Stimulated activated CD8-positive, alpha-beta memory T cell treated with anti-CD3 and anti-CD28 coated beads, Interleukin-7, amount 100 ng/mL, for 48 hours (primary cell): Measurements from ENCODE around the gene KCNJ18.
"Not testable (repeated sequence)": the region's sequence is repeated elsewhere in the genome, so short reads cannot be mapped to it uniquely, and the experiment has no call there.

Source experiments
- DNase-seq, 2 donors: peaks; one replicate each; pipeline ENCODE4 v3.0.0-alpha.2; 2020; ENCODE audit warnings: low read depth in 1 of 2; ENCODE audit errors: extremely low read depth in 1 of 2

KCNJ18 gene

DNA sequence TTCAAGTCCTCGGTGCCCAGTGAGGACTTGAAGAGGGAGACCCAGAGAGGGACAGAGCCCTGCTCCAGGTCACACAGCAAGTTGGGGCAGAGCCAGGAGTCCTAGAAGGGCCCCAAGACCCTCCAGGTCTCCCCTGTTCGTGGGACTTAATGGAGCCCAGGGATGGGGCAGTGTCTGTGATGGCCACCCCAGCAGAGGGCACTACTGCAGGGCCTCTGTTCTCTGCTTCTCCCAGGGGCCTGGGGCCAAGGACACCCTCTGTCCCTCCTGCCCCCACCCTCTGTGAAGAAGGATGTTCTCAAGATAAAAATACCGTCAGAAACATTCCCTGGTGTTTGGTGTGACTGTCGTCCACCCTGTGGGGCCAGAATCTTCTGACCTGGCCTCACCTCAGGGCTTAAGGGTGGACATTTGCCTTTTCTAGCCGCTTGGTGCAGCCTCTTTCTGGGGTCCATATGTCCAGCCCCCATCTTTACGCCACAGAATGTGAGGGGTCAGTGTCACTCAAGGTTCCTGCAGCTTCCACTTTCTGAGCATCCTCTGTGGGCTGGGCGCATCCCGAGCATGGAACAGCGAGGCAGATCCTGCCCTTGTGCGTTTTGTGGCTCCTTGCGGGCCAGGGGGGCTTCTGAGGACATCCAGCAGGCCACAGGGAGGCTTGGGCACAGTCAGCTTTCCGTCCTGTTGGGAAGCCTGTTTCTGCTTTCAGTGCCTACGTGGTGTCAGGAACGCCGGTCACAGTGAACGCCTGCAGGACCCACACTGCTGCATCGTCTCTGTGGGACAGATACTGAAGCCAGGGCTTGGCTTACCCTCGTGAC lies at the start of gene KCNJ18:
TSS of gene KCNJ18 (plus strand) at position 641 of the 821 bp plus-strand sequence. CDS start 10,264 bp downstream, outside the sequence.
- DNase-seq, result not testable (repeated sequence)

DNA sequence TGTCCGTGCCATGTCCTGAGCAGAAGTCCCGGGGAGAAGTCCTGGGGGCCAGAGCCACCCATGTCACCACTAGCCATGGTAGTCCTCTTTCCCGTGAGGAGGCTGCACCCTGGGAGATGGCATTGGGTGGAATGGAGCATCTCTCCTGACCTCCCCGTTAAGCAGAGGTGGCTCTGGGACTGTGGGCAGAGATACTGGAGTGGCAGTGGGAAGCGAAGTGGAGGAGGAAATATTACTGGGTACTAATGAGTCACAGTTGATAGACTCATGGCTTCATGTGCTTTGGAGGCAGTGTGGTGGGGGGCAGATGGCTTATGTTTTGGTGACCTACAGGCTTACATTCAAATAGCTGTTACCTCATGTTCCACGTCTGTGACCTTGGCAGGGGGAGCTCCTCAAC lies 44.2 kb upstream of the KCNJ18 start:
- not testable (repeated sequence) for DNase-seq

DNA sequence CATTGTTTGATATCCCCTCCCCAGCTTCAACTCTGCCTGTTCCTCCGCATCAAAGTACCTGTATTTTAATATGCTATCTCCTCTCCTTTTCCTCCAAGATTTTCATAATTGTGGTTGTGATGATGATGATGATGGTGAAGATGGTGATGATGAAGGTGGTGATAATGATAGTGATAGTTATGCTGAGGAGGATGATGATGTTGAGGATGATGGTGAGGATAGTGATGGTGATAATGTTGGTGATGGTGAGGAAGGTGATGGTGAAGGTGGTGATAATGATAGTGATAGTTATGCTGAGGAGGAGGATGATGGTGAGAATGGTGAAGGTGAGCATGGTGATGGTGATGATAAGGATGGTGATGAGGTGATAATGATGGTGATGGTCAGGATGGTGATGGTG lies 42.3 kb upstream of the KCNJ18 start:
- DNase-seq, result not testable (repeated sequence)

DNA sequence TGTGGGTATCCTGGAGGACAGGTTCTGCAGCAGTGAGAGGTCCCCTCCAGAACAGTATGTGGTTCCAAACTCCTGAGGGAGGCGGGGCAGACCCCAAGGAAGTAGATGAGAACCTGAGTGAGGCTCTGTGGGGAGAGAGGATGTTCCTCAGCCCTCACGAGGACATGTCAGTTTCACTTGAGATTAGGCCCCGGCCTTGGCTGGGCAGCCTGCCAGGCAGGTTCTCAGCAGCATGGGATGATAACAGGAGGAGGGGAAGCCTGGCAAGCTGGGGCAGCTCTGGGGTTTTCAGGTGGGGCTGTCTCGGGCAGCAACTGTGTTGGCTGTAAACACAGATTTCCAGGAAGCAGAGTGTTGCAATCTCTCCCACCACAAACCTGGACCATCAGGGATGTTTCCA lies 40.3 kb upstream of the KCNJ18 start:
- not testable (repeated sequence) for DNase-seq

DNA sequence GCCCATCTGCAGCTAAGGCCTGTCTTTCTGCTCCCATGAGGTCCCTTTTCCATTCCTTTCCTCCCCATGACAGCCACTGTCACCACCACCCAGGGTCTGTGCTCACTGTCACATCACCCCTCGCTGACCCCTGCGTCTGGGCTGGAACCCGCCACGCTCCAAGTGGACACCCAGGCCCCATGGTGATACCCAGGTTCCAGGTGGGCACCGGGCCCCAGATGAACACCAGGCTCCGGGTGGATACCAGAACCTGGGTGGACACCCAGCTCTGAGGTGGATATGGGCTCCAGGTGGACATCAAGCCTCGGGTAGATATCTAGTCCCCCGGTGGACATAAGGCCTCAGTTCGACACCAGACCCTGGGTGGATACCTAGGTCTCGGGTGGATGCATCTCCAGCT lies 39.1 kb upstream of the KCNJ18 start:
- not testable (repeated sequence) for DNase-seq

DNA sequence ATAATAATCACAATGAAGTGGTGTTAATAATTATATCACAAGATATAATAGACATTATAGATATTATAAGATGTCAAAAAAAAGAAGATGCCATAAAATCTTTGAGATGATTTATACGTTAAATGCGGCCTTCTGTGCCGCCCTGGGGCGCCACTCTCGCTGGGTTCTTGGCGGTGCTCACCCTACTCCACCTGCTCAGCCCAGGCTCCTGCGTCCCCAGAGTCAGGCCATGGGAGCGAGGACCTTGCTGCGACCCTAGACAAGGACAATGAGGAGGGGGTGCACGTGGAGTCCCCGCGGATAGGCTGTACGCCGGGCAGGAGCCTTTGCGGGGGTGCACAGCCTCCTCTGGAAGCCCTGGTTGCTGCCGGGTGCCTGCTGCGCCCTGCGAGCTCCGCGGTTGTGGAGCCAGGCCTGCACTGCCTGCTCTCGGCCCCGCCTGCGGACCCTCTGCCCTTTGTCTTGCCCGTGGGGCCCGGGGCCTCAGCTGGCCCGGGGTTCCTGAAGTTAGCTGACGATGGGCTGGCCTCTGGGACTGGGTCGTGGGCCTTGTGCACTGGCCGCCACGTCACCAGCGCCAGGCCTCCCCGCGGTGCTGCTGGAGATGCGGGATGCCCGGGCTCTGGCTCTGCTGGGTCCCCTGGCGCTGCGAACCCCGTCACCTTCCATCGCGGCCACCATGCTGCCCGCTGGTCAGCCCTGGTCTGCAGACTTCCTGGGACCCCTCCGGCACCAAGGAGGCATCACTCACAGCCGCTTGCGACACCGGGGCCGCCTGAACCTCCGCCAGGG lies 35.6 kb upstream of the KCNJ18 start:
- not testable (repeated sequence) for DNase-seq

DNA sequence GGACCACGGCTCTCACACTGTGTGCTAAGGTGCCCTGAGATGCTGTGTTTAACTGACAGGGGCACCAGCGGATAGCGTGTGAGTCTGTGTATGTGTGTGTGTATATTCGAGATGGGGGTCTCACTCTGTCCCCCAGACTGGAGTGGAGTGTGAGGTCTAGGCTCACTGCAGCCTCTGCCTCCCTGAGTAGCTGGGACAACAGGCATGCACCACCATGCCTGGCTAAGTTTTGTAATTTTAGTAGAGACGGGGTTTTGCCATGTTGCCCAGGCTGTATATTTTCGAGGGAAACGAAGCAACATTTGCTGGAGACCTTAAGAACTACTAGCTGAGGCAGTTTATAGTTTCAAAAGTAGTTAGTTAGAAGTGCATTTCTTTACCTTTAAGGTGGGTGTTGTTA lies 32.7 kb upstream of the KCNJ18 start:
- DNase-seq, result not testable (repeated sequence)

DNA sequence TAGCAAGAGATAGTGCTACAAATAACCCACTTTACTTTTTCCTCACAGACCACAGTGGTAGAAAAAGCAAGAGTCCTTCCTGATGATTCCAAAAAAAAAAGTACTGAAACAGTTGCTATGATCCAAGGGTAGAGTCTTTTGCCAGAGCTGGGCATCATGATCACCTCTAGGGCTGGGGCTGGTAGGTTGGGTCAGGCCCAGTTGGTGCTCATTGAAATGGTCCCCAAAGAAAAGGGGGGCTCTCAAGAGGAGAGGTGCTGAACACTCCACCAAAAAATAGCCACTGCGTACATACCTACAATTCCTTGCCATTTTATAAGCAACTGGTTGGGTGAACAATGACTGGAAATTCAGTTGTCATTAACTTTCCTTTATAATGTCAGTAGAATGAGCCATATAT lies 30.9 kb upstream of the KCNJ18 start:
- not testable (repeated sequence) for DNase-seq

DNA sequence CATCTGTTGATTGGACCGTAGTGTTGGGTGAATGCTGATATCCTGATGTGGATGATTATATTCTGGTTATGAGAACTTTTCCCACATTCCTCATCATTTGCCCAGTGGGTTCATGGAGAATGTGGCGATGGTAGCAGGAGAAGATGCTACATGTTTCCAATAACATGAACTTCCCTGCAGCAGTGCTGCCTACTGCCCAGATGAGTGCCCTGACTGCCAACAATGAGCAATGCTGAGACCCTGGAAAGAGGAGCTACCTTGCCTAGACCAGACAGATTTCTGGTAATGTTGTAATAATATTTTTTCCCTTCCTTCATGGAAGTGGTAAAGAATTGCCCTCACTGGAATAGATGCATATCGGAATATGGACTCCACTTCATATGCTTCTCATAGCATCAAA lies 29.2 kb upstream of the KCNJ18 start:
- not testable (repeated sequence) for DNase-seq

DNA sequence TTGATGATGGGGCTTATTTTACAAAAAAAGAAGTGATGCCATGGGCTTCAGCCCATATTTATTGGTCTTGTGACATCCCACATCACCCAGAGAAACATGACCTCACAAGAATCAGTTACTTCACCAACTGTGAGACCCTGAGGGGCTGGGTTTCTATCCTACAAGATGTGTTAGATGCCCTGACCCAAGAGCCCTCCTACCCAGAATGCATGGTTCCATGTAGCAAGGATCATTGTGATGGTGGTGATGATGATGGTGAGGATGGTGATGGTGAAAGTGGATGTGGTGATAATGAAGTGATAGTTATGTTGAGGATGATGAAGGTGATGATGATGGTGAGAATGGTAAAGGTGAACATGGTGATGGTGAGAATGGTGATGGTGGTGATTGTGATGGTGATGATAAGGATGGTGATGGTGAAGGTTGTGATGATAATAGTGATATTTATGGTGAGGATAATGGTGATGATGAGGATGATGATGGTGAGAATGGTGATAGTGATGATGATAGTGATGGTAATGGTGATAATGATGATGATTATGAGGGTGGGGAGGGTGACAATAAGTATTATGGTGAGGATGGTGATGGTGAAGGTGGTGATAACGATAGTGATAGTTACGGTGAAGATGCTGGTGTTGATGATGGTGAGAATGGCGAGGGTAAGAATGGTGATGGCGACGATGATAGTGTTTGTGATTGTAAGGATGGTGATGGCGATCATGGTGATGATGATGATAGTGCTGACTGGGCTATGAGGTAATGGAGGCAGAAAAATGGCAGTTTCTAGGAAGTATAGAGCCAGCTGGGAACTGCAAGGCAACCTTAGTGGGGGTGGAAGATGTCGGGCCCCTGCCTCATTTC lies 28.5 kb upstream of the KCNJ18 start:
- not testable (repeated sequence) for DNase-seq

DNA sequence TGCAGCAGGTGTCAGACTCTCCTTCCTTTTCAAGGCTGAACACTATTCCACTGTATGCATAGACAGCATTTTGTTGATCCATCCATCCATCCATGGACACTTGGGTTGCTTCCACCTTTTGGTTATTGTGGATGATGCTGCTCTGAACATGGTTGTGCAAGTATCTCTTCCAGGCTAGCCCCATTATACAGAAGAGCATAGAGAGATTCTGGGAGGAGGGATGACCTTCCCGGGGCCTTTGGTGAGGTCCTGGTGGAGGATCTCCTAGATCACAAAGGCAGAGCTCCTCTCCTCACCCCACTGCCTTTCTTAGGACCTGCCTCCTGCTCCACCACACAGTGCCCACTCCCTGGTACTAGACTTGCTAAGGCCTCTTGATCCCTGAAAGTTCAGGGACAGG lies 27.2 kb upstream of the KCNJ18 start:
- not testable (repeated sequence) for DNase-seq

DNA sequence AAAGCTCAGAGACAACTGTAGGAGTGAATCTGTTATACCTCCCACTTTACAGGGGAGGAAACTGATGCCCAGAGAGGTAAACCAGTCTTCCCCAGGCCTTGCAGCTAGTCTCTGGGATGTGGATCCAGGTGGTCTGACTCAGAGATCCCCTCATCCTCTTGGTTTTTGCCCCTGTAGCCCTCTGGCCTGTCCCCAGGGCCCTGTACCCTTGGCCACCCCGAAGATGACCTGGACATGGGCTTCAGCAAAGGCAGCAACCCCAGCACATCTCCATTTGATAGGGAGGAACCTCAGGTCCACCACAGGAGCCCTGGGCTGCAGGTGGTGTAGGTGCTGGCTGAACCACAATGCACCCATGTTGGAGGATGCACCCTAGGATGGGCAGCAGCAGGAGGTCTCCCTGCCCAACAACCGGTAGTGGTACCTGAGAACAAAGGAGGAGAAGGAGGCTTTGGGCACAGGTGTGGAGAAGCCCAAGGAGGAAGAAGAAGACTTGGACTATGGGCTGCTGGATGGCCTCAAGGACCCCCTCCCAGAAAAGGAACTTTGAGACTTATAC lies 26.3 kb upstream of the KCNJ18 start:
- not testable (repeated sequence) for DNase-seq

DNA sequence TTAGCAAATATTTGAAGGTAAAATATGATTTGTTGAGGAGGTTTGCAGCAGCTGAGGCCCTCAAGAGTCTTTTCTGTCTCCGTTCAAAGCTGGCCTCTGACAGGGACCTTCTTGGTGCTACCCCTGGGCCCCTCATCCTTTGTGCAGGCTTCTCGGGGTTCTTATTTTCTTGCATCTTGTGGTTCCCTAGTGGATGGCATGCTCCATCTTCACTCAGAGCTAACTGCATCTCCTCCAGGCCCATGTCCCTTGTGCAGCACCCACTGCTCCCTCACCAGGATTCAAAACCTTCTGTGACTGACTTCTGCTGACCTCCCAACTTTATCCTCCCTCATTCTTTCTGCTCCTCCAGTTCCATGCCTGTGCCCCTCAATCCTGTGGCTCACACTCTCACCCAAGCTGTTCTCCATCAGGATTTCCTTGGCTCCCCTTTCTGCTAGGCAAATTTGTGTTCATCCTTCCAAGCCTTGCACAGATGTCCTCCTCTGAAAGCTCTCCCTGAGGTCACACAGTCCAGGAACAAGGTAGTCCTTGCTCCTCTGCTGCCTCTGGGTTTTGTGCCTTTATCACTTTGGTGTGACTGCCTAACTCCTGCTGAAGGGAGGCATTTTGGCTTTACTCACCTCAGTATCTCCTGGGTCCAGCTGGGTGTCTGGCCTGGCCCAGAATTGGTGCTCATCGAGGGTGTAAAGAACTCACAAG lies 25.5 kb upstream of the KCNJ18 start:
- not testable (repeated sequence) for DNase-seq

DNA sequence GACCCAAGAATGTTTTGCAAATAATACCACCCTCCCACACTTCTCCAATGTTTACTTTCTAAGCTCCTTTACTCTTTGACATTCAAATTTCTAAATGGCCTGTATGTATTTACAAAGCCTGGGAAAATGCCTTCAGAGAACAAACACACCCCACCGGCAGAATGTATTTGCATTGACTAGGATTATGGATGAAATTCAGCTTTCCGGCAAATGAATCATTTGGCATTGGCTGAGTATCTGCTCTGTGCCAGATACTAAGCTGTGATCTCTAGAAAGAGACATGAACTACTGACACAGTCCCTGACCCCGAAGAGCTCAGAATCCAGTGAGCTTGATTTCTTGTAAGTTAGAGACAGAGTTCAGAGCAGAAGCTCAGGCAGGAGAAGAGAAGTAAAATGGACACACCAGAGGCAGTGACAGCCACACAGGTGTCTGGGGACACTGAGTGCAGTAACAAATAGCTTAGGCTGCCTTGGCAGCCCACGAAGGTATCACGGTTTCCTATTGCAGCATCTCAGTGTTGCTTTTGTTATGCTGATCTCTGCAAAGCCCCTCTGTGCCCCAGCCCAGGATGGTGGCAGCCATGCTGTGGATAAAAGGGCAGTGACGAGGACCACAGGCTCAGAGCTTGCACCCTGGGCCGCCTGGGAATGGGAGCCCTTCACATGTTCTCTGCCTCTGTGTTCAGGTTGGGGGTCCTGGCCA lies 24.8 kb upstream of the KCNJ18 start:
- not testable (repeated sequence) for DNase-seq

DNA sequence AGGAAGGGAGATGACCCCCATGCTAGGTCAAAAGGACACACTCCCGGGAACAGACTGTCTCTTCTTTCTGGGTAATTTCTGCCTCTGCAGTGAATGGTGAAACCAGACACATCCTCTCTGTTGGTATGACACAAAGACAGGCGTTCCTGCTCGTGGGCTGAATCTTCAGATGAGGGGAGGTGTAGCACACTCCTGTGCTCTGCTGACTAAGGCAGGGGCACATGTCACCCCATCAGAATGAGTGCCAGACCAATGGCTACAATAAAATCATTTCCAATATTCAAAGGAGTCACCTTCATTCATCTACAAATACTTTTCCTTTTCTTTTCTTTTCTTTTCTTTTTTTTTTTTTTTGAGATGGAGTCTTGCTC lies 24.2 kb upstream of the KCNJ18 start:
- not testable (repeated sequence) for DNase-seq

DNA sequence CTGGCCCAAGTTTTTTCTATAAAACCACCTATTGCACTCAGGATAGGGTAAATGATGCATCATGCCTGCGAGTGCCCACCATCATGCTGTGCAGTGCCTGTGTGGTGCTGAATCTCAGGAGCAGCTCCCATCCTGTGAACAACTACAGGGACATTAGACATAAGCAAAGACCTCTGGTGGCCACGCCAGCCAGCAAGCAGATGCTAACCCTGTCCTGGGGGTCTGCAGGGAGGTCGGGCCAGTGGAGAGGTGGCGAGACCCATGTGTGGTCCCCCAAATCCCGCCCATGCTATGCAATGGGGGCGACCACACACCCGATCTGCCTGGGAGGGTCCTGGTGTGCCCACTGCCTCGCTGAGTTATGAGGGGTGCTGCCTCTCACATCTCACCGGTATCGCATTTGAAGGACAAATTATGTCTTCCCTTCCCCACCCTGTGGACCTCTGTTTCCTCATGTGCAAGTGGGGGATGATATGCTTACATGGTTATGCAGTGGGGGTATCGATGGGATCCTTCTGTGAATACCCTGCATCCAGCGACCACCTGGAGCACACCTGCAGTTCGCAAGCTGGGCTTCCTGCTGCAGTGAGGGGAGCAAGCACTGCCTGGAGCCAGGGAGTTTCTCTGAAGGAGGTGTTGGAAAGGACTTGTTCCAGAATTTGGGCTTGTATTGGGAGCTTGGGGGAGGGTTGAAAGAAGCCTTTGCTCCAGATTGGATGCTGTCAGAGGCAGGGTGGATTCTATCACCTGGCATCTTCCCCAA lies 23.4 kb upstream of the KCNJ18 start:
- DNase-seq, result not testable (repeated sequence)

DNA sequence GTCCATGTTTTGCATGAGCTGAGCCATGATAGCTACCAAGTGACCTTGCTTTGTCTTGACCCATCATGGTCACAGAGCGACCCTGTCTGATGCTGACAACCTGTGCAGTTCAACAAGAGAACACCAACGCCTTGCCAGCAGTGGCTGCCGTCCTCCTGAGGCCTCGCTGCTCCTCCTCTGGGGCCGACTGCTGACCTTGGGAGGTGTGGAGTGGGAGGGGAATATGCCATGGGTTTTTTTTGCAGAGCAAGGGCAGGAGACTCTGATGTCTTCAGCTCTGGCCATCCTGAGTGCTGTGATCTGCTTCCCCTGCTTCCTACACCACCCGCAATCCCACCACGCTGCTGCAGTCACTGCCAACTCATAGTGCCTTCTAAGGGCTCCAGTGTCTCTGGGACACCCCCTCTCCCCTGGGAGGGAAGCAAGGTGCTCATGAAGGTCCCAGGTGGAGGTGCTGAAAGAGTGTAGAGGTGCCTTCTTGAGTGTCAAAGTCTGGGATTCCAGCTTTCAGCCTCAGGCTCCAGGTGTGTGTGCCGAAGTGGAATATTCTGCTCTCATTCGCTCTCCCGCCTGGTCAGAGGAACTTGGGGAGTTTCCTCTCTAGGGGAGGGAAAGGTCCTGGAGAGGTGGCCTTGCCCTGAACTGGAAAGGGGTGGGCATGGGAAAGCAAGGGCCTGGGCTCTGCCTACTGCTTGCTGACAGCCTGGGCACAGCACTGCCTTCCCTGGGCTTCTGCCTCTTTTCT lies 22.5 kb upstream of the KCNJ18 start:
- DNase-seq, result not testable (repeated sequence)
